Loucy (cell line): ENCODE results near the gene OVCH2.

Experiments used
- CTCF ChIP-seq: fragments of 200-600 bp; sonication (generic); conservative IDR thresholded peaks from 2 replicates; pipeline ENCODE4 v1.5.1; 2014; ENCODE audit warnings: mild to moderate bottlenecking, antibody characterized with exemption, low read length
- EZH2phosphoT487 ChIP-seq: fragments of 200-600 bp; IDR thresholded peaks from 2 replicates; pipeline ENCODE4 v1.6.1; 2018; ENCODE audit warnings: antibody characterized with exemption, mild to moderate bottlenecking, moderate library complexity, borderline replicate concordance

- TF ChIP-seq CTCF (no peak), EZH2phosphoT487 (no peak)
Measured at GRCh38 chr11:7671347-7672215, 34.7 kb downstream of the OVCH2 start.
